Activated CD8-positive, alpha-beta memory T cell treated with anti-CD3 and anti-CD28 coated beads, Interleukin-2, amount 50 U/mL, for 1 hour (primary cell): ENCODE data around the gene ITGA7.

Experiments used
- DNase-seq: peaks from one replicate; pipeline ENCODE4 v3.0.0-alpha.2; 2020; ENCODE audit errors: extremely low read depth

ITGA7 gene, protein sequence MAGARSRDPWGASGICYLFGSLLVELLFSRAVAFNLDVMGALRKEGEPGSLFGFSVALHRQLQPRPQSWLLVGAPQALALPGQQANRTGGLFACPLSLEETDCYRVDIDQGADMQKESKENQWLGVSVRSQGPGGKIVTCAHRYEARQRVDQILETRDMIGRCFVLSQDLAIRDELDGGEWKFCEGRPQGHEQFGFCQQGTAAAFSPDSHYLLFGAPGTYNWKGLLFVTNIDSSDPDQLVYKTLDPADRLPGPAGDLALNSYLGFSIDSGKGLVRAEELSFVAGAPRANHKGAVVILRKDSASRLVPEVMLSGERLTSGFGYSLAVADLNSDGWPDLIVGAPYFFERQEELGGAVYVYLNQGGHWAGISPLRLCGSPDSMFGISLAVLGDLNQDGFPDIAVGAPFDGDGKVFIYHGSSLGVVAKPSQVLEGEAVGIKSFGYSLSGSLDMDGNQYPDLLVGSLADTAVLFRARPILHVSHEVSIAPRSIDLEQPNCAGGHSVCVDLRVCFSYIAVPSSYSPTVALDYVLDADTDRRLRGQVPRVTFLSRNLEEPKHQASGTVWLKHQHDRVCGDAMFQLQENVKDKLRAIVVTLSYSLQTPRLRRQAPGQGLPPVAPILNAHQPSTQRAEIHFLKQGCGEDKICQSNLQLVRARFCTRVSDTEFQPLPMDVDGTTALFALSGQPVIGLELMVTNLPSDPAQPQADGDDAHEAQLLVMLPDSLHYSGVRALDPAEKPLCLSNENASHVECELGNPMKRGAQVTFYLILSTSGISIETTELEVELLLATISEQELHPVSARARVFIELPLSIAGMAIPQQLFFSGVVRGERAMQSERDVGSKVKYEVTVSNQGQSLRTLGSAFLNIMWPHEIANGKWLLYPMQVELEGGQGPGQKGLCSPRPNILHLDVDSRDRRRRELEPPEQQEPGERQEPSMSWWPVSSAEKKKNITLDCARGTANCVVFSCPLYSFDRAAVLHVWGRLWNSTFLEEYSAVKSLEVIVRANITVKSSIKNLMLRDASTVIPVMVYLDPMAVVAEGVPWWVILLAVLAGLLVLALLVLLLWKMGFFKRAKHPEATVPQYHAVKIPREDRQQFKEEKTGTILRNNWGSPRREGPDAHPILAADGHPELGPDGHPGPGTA

DNA sequence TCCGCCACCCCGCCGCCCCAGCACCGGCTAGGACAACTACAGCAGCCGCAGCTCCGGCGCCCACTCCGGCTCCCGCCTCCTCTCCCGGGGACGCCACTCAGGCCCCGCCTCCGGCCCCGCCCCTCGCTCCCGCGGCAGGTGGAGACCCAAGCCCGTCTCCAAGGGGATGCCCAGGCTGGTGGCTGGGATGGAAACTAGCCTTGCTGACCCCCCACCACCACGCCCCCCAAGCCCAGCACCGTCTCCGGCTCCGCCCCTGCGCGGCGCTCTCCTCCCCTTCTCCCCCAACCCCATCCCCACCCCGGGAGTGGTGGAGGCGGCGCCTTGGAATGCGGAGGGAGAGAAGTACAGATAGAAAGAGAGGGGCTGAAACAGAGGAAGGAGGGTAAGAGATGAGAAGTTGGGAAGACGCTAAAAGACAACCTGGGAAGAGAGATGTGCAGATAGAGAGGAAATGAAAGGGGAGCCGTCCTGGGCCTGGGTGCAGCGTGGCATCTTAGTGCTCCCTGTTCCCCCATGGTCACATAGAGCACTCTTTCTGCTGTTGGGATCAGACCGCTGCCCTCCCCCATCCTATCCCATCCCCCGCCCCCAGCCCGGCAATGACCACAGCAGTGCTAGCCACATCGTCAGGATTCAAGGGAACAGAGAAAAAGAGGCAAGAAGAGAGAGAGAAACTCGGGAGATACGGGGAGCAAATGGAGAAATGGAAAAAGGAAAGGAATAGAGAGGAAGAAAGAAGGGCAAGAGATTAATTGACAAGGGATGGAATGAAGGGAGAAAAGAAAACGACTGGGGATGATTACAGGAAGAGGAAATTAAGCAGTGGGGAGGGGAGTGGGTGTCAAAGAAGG, at the start of gene ITGA7:
ITGA7 (minus strand) TSS at position 64 of the 854 bp plus-strand sequence. CDS start 222 bp downstream, outside the sequence.
- DNase-seq, result no peak

DNA sequence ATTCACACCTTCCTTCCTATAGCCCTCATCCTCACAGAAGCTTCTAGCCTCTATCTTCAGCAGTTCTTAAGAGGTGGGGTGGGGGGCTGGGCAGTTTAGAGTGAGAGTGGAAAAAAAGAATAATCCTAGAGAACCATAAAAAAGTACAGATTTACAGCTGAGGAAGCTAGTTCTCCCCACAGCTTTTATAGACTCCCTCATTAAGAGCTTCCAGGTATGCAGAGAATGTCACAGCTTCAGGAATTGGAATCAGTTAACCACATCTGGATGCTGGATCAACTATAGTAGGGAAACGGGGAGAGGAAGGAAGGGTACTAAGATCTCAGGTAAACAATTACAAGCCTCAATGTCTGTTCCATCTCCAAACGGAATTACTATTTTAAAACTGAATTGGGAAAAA, 47.5 kb upstream of the ITGA7 start:
- no peak for DNase-seq

DNA sequence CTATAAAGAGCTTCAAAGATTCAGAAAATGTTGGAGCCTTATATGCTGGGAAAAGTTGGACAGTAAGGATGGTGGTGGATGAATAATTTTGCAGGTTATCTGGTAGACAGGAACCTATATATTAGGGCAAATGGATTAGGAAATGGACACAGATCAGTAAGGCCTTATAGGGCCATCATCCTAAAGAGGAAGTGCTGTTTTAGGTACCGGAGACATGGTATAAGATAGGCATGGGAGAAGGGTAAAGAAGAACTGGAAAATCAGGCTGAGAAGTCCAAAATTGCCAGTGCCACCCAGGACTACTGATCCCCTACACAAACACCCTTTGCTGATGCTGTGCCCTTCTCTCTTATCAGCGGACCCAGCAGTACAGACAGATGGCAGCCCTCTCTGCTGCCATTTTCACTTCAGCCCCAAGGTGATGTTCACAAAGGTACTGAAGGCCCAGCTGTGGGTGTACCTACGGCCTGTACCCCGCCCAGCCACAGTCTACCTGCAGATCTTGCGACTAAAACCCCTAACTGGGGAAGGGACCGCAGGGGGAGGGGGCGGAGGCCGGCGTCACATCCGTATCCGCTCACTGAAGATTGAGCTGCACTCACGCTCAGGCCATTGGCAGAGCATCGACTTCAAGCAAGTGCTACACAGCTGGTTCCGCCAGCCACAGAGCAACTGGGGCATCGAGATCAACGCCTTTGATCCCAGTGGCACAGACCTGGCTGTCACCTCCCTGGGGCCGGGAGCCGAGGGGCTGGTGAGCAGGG, 40.7 kb upstream of the ITGA7 start:
- DNase-seq, result no peak

DNA sequence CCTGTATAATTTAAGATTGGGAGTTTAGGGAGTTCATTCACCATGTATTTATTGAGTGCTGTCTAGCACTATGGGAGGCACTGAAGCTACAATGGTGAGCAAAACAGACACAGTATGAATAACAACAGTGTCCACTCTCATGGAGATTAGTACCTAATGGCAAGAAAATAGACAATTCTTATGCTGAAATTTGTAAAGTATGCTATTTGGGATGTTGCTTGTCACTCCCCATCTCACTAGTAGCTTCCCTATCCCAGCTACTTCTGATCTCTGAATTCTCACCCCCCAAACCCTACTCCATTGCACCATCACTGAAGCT, 39.2 kb upstream of the ITGA7 start:
- DNase-seq, result no peak

DNA sequence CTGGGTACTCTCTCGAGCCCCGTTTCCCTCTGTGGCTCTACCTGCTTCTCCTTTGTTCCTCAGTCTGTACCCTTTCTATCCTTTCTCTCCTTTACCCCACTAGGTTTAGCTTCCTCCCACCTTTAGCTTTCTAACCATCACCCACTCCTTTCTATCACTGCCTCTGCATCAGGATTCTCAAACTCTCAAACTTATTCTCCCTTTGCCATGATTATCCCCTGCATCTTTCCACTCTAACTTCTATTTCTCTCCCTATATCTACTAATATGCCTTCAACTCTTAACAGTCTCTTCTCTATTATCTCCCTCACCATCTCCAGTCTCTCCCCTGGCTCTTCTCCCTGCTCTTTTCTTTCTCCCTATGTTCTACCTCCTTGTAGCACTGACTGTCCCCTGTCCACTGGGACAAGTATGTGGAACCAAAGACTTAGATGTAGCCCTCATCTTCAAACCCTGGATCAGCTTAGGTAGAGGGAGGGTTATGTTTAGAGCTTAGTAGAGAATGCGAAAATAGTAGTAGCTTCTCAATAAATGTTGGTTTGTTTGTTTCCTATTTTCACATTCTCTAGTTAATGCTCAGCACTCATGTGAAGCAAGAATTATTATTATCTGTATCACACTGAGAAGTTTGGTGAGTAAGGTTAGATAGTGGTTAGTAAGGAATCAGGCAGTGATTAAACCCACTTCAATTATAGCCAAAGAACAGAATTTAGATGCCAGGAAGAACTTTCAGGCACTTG, 38.6 kb upstream of the ITGA7 start:
- DNase-seq, result no peak

DNA sequence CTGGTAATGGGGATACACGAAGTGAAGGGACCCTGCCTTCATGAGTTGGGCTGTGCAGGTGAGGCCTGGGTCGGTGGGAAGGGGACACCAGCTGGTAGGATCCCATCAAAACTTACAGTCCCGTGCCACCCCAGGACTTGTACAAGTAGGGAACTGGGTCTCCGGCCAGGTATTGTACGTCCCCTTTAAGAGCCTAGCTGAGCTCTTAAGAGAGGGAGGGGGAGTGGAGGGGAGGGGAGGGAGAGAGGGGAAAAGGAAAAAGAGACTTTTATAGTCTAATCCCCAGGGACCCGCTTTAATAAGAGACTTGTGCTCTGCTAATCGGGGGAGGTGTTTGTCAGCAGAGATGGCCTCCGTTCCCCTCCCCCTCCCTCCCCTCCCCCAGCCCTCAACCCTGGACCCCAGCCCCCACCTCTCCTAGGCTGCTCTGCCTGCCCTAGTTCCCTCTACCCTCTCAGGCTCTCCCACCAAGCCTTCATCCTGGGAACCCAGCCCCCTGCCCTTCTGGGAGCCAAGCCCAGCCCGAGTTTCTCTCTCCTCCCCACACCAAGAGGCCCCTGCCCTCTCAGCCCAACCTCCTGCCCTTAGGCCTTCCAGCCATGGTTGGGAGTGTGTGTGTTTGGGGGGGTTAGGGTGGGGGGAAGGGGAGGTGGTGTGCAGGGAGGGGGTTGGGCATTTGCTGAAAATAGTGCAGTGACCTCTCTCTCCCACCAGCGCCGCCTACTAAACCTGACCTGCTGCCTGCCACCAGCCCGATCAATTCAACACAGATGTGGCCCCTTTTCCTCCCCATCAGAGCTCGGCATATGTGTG, 37.9 kb upstream of the ITGA7 start:
- DNase-seq, result no peak

DNA sequence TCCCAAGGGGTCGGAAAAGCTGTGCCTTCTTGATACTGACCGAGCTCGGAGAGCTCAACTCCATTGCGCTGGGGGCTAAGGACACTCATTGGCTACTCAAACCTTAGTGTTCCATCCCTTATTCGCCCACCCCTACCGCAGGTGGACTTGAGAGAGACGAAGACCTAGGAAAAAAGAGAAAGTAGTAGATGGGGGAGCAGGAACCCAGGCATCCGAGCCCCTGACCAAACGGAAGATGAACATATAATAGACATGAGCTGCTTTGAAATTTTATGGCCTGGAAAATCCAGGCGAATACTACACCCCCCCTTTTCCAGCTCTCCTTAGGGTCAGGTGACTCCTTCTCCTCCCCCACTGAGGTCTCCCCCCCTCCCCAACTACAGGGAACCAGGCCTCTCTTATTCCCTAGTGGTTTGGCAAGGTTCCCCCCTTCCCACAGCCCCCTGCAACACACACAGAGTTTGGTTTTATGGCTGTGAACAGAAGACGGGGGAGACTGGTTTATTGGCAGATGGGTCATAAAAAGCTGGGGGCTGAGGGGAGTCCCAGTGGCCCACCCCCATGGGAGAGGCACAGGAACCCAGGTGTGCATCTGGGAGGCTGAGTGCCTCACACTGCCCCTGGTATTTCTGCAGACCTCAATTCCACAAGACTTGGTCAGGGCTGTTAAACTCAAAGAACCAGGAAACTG, 36.8 kb upstream of the ITGA7 start:
- no peak for DNase-seq

DNA sequence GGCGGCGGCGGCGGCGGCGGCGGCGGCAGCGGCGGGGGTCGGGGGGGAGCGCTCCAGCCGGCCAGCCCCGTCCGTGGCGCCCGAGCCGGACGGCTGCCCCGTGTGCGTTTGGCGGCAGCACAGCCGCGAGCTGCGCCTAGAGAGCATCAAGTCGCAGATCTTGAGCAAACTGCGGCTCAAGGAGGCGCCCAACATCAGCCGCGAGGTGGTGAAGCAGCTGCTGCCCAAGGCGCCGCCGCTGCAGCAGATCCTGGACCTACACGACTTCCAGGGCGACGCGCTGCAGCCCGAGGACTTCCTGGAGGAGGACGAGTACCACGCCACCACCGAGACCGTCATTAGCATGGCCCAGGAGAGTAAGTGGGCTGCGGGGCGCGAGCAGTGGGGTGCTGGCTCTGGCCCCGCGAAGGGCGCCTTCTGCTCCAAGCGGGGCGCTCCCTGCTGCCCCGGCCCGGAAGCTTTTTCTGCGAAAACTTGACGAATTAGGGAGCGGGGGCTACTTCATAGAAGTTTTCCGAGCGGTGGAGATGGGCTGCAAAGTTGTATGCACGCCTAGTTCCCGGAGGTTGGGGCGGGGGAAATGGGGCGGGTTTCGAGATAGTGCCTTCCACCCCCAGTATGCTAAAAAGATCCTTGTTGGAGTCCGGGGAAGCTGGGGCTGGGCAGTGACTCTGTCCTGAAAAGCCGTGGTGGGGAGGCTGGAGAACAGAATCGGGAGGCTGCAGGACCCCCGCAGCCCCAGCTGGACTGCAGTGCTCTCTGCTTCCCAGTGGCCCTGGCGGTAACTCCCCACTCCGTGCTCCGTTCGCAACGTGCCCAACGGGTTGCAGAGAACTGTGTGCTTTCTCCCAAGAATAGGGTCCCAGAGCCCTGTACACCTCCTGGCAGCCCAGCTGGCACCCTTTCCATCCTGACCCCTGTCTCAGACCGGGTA, 36.0 kb upstream of the ITGA7 start:
- DNase-seq, result no peak

DNA sequence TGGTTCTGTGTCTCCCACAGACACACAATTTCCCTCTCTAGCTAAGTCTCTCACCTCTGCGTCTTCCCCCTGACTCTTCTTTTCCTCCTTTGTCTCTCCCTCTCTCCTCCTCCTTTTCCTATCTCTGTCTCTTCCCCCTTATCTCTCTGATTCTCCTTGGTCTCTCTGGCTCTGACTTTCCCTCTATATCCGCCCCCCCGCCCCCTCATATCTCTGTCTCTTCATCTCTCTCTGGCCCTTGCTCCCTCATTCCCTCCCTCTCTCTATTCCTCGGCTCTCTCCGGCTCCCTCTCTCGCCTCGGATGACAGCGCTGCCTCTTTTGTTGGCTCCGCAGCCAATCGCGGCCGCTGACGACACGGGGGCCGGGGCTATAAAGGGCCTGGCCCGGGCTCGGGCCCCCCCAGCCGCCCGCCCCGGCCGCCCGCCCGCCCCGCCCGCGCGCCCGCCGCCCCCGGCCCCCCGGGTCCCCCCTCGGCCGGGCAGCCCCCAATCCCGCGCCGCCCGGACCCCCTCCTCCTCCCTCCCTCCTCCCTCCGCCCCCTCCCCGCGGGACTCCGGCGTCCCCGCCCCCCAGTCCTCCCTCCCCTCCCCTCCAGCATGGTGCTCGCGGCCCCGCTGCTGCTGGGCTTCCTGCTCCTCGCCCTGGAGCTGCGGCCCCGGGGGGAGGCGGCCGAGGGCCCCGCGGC, 35.2 kb upstream of the ITGA7 start, which contains the start of gene GDF11:
GDF11 (plus strand) TSS at position 404 of the 687 bp plus-strand sequence; CDS start at position 599, 195 bp downstream.
- DNase-seq, result no peak

DNA sequence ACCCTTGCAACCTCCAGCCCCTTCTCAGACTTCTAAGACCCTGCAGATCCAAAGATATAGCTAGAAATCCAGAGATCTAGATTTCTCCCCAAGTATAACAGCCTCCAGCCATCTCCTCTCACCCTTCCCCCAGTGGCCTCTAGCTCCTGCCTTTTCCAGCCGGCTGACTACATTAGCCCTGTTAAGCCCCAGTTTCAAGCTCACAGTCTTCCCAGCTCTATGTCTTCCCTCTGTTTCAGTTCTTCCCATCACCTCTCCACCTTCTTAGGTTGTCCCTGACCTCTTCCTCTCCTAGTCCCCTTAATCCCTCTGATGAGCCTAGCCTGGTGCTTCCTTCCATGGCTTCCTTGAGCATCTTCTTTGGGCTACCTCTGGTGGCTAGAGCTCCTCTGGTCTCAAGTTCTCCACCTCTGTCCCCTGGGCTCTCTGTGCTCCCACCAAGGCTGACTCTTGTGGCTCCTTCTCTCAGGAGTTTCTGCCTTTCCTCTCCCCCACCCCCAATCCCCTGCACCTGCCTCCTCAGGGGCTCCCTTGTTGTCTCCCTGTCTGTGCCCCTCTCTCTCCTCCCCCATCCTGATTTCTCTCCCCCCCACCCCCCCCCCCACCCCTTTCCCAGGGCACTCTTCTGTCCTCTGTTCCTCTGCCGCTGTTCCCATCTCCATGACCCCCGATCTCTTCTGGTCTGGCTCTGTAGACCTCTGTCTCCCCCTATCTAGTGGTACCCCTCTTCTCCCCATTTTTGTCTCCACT, 34.4 kb upstream of the ITGA7 start:
- no peak for DNase-seq

DNA sequence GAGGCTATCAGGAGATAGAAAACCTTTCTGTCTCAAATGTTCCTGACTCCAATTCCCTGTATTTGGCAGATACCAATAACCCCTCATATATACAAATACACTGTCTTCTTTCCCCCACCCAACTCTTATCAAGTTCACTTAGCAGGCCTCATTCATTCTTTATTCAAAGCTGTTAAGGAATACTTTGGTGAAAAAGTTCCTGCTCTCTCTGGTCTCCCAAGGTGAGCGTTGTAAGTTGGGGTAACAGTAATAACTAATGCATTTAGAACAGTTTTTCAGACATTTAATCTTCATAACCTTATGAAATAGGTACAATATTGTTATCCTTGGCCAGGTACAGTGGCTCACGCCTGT, 31.3 kb upstream of the ITGA7 start:
- no peak for DNase-seq

DNA sequence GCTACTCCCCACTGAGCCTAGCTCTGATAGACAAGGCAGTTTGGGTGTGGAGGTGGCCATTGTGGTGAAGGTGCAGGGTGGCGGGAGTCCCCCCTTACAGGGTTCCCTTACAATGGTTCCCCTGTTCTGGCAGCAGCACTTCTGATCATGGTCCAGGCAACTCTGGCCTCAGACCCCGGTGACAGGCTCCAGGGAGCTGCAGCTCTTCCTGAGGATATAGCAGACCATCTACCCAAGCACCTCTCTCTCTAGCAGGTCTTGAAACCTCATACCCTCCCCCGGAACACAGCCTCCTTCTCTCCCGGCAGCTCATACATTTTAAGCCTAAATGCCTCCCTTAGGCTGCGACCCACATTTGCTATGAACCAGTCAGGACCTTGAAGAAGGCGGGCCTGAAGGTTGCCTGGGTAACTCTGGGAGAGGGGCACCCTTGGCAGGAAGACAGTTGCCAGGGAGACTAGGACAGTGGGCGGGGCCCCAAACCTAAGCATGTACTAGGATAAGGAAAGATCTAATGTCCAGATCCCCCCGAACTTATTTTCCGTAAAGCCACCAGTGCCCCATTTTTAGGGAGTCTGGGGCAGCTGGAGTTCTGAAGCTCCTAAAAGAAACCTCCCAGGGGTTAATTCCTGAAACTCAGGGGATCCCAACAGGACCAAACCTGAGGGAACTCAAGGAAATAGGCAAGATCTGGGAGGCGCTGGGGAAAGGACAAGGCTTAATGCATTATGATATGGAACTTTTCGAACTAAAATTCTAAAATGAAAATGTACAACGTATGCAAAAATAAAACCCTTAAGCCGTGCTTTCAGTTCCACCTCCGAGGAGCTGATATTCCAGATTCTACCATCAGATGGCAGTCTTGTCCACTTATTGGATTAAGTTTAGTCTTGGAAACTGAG, 30.7 kb upstream of the ITGA7 start:
- DNase-seq, result no peak

DNA sequence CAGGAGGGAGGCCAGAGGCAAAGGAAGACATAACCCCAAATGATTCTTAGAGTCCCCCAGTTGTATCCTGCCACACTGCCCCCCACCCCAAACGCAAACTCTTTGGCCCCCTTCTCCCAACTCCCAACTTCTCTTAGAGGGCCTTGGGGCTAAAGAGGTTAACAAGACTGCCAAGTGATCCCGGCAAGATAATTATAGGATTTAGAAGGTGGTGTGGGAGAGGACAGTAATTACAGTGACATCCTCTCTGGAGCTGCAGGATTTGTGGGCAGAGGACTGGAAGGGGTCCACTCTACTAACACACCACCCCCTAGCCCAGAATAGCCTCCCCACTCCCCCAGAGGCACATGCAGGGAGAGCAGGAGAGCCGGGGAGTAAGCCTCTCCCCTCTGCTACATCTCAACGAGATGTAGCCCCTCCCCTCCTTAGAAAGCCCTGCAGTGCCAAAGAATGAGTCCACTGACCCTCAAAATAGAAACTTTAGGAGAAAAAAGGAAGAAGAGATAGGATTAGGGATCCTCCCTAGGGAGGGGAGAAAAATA, 29.9 kb upstream of the ITGA7 start:
- no peak for DNase-seq

DNA sequence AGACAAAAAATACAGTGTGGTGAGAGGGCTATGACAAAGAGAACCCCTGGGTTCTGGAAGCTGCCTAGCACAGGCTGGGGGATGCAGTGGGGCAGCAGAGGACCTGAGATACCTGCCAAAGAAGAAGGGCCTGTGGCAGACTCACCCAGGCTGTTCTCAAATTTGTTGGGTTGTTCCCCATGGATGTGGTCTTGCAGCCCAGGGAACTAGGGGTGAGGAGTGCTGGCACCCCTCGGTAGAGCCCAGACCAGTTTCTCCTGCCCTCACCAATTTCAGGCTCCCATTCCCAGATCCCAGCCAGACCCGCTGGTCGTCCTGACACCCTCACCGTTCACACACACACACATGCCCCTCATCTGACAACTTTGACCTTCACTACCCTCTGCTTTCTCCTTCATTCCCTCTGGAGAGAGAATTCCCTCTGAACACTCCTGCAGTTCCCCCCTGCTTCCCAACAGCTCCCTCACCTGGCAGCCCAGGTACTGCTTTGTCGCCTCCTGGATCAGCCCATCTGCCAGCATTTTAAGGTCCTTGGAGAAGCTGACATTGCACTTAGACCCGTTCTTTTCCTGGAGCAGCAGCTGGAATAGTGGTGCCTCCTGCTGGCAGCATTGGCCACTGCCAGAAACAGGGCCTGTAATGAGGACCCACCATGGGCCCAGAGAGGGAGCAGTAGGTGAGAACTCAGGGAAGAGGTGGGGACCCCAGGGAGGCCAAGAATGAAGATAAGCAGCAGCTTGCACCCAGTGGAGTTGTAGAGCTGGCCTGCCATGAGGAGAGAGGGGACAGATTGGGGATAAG, 29.3 kb upstream of the ITGA7 start:
- no peak for DNase-seq
